ENCODE measurements around the gene CNNM2. TPM values are rescaled to one million over a fixed set of nuclear protein-coding genes. Genes with fewer than 3 reads are reported as not detected.

Gene CNNM2
- total RNA-seq, 1 donor = 9.4 TPM

- Histone ChIP-seq H3K27me3 (ENCODE audit: insufficient read depth, low read length) (no peaks in the 10 kb centered on the region), H3K4me2 (ENCODE audit: insufficient read depth, low read length) (no peak overlapping the region), H2AFZ (ENCODE audit: low read length) (no peak overlapping the region), H3K36me3 (ENCODE audit: insufficient read depth, low read length) (no peaks in the 10 kb centered on the region), H3K79me2 (ENCODE audit: insufficient read depth, low read length) (no peaks in the 10 kb centered on the region), H3K4me1 (ENCODE audit: insufficient read depth, low read length) (no peaks in the 10 kb centered on the region), H4K20me1 (ENCODE audit: insufficient read depth, low read length) (no peaks in the 10 kb centered on the region), H3K9me3 (ENCODE audit: low read depth, low read length) (no peaks in the 10 kb centered on the region), H3K27ac (ENCODE audit: low read depth, low read length) (no peak overlapping the region), H3K4me3 (ENCODE audit: insufficient read depth, low read length) (no peak overlapping the region)
- no peak for TF ChIP-seq CTCF (IDR thresholded peaks at IDR 0.05; ENCODE audit: extremely low read depth, low read depth, low read length)
- DNase-seq (ENCODE audit: insufficient read length, low spot score, missing footprints) = no peak
These were observed 41.3 kb downstream of the CNNM2 start for GRCh38 chr10:102959360-102959759.

- Histone ChIP-seq H4K20me1 (ENCODE audit: insufficient read depth, low read length) (no peaks in the 10 kb centered on the region), H3K4me2 (ENCODE audit: insufficient read depth, low read length) (no peak overlapping the region), H3K79me2 (ENCODE audit: insufficient read depth, low read length) (no peaks in the 10 kb centered on the region), H3K9me3 (ENCODE audit: low read depth, low read length) (no peaks in the 10 kb centered on the region), H3K4me3 (ENCODE audit: insufficient read depth, low read length) (no peak overlapping the region), H2AFZ (ENCODE audit: low read length) (no peak overlapping the region), H3K27me3 (ENCODE audit: insufficient read depth, low read length) (no peaks in the 10 kb centered on the region), H3K27ac (ENCODE audit: low read depth, low read length) (no peak overlapping the region), H3K36me3 (ENCODE audit: insufficient read depth, low read length) (no peaks in the 10 kb centered on the region), H3K4me1 (ENCODE audit: insufficient read depth, low read length) (no peaks in the 10 kb centered on the region)
- no peak for DNase-seq (ENCODE audit: insufficient read length, low spot score, missing footprints)
- TF ChIP-seq CTCF (IDR thresholded peaks at IDR 0.05; ENCODE audit: extremely low read depth, low read depth, low read length) = no peak
These were observed 42.1 kb downstream of the CNNM2 start for GRCh38 chr10:102960157-102960556.

GRCh38 chr10:102962267-102962666 lies 44.2 kb downstream of the CNNM2 start:
- DNase-seq (ENCODE audit: insufficient read length, low spot score, missing footprints) = no peak
- no peaks in the 10 kb centered on the region for H4K20me1 ChIP-seq (ENCODE audit: insufficient read depth, low read length)
- no peak for TF ChIP-seq CTCF (IDR thresholded peaks at IDR 0.05; ENCODE audit: extremely low read depth, low read depth, low read length)
- no peak overlapping the region for H3K4me2 ChIP-seq (ENCODE audit: insufficient read depth, low read length)
- no peak overlapping the region for H3K27ac ChIP-seq (ENCODE audit: low read depth, low read length)
- H3K9me3 ChIP-seq (ENCODE audit: low read depth, low read length) = no peaks in the 10 kb centered on the region
- H3K27me3 ChIP-seq (ENCODE audit: insufficient read depth, low read length) = no peaks in the 10 kb centered on the region
- H3K36me3 ChIP-seq (ENCODE audit: insufficient read depth, low read length) = no peaks in the 10 kb centered on the region
- no peak overlapping the region for H3K4me3 ChIP-seq (ENCODE audit: insufficient read depth, low read length)
- H3K79me2 ChIP-seq (ENCODE audit: insufficient read depth, low read length) = no peaks in the 10 kb centered on the region
- H2AFZ ChIP-seq (ENCODE audit: low read length) = no peak overlapping the region
- no peaks in the 10 kb centered on the region for H3K4me1 ChIP-seq (ENCODE audit: insufficient read depth, low read length)

GRCh38 chr10:102962951-102963755 lies 45.1 kb downstream of the CNNM2 start:
- Histone ChIP-seq H3K79me2 (ENCODE audit: insufficient read depth, low read length) (no peaks in the 10 kb centered on the region), H3K36me3 (ENCODE audit: insufficient read depth, low read length) (no peaks in the 10 kb centered on the region), H3K4me3 (ENCODE audit: insufficient read depth, low read length) (no peak overlapping the region), H2AFZ (ENCODE audit: low read length) (no peak overlapping the region), H4K20me1 (ENCODE audit: insufficient read depth, low read length) (no peaks in the 10 kb centered on the region), H3K9me3 (ENCODE audit: low read depth, low read length) (no peaks in the 10 kb centered on the region), H3K27ac (ENCODE audit: low read depth, low read length) (no peak overlapping the region), H3K27me3 (ENCODE audit: insufficient read depth, low read length) (no peaks in the 10 kb centered on the region), H3K4me1 (ENCODE audit: insufficient read depth, low read length) (no peaks in the 10 kb centered on the region), H3K4me2 (ENCODE audit: insufficient read depth, low read length) (no peak overlapping the region)
- no peak for DNase-seq (ENCODE audit: insufficient read length, low spot score, missing footprints)
- no peak for TF ChIP-seq CTCF (IDR thresholded peaks at IDR 0.05; ENCODE audit: extremely low read depth, low read depth, low read length)

Measured in osteoblast (primary cell).